ENCODE data around the gene RRAS.
"Not testable (repeated sequence)": the region's sequence is repeated elsewhere in the genome, so short reads cannot be mapped to it uniquely, and the experiment has no call there.

Gene RRAS

GRCh38 chr19:49632576-49632975 lies 7.4 kb downstream of the RRAS start:
- DNase-seq (ENCODE audit: low read depth in 2 of 2) = no peak

DNA sequence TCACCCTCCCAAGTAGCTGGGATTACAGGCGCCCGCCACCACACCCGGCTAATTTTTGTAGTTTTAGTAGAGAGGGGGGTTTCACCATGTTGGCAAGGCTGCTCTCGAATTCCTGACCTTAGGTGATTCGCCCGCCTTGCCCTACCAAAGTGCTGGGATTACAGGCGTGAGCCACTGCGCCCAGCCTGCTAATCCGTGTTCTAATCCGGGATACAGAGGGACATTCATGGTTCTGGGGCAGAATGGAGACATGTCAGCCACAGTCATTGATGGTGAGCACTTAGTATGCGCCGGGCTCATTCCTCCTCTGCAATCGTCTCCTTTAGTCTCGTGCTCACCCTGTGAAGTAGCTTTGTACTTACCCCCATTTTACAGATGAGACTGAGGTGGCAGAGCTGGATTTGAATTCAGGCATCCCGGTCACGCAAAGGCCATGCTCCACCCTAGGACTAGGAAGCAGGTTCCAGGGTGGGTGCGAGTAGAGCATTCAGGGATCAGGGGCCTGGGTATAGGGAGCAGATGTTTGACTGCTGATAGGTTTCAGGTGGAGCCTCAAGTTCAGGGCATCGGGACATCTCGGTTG lies 8.2 kb downstream of the RRAS start:
- no peak for DNase-seq (ENCODE audit: low read depth in 2 of 2)

- no peak for DNase-seq (ENCODE audit: low read depth in 2 of 2)
Measured at GRCh38 chr19:49631014-49631588, 8.8 kb downstream of the RRAS start.

DNA sequence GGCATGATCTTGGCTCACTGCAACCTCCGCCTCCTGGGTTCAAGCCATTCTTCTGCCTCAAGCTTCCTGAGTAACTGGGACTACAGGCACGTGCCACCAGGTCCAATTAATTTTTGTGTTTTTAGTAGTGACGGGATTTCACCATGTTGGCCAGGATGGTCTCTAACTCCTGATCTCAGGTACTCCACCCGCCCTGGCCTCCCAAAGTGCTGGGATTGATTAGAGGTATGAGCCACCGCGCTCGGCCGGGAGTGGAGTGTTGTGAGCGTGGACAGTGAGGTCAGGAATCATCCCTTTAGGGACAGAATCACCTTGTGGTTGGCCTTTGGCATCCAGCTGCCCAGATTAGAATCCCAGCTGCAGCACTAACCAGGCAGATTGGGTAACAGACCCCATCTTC lies 10.3 kb downstream of the RRAS start:
- DNase-seq (ENCODE audit: low read depth in 2 of 2) = no peak

DNA sequence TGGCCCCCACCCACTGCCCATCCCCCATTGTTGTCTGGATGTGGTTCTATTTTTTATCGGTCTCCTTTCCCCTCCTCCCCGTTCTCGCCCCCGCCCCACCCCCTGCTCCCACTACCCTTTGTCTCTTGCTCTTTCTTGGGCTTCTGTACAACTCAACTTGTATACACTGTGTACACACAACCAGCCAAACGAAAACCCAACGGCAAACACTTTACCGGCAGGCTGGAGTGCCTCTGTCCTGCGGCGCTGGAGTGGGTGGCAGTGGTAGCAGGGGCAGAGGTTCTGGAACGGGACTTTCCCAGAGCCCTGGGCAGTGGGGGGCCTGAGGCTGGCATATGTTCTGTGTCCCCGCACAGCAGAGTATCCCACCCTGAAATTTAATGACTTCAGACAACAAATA lies 13.7 kb downstream of the RRAS start:
- DNase-seq (ENCODE audit: low read depth in 2 of 2) = no peak

DNA sequence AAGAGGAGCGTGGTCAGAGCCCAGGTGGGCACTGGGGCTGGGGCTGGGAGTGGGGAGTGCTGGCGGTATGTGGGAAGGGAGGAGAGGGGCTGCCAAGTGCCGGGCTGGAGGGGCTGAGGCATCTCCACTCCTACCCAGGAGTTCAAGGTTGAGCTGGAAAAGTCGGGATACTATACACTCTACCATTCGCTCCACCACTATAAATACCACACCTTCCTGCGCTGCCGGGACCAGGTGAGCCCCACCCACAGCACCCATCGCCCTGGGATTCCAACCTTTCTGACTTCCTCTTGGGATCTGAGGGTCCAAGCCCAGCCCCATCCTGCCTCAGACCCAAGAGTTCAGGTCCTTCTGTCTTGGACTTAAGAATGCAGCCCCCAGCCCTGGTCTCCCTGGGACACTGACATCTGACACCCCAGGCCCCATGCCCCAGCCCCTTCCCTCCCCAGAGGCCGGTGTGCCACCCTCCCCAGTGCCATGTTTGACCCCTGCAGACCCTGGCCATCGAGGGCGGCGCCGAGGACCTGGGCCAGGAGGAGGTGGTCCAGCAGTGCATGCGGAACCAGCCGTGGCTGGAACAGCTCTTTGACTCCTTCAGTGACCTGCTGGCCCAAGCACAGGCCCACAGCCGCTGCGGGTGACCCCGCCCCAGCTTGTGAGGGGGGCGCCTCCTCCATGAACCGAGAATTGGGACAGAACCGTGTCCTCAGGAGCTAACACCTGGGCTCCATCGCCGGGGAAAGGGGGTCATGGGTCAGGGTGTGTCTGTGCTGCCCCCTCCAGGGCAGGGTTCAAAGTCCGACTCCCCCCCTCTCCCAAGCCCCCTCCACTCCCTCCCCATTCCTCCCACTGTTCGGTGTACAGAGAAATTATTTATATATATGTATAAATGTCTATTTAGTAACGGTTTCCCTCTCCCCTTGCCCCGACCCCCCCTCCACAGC lies 14.7 kb downstream of the RRAS start:
- no peak for DNase-seq (ENCODE audit: low read depth in 2 of 2)

- not testable (repeated sequence) for DNase-seq (ENCODE audit: low read depth in 2 of 2)
Measured at GRCh38 chr19:49617860-49618259, 22.1 kb downstream of the RRAS start.

- DNase-seq (ENCODE audit: low read depth in 2 of 2) = no peak
Measured at GRCh38 chr19:49616945-49617344, 23.0 kb downstream of the RRAS start.

DNA sequence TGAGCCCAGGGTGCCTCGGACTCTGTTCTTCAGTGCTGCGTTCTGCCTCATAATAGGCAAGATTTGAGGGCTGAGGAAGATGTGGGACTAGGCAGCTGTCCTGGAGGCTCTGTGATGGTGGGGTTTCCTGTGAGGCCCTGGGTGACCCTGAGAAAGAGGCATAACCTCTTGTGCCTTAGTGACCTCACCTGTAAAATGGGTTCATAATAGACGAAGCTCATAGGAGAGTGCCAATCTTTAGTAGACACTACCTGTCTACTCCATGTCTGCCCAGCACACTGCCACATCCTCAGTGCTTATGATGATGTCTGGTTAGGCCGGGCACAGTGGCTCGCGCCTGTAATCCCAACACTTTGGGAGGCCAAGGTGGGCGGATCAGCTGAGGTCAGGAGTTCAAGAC lies 23.4 kb downstream of the RRAS start:
- no peak for DNase-seq (ENCODE audit: low read depth in 2 of 2)

DNA sequence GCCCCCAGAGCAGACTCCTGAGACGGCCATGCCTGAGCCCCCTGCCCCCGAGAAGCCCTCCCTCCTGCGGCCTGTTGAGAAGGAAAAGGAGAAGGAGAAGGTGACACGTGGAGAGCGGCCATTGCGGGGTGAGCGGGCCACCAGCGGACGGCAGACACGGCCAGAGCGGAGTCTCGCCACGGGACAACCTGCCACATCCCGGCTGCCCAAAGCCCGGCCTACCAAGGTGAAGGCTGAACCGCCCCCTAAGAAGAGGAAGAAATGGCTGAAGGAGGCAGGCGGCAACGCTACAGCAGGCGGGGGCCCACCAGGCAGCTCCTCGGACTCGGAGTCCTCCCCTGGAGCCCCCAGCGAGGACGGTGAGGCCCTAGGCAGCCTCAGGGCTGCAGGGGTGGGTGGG lies 24.1 kb downstream of the RRAS start:
- DNase-seq (ENCODE audit: low read depth in 2 of 2) = no peak

DNA sequence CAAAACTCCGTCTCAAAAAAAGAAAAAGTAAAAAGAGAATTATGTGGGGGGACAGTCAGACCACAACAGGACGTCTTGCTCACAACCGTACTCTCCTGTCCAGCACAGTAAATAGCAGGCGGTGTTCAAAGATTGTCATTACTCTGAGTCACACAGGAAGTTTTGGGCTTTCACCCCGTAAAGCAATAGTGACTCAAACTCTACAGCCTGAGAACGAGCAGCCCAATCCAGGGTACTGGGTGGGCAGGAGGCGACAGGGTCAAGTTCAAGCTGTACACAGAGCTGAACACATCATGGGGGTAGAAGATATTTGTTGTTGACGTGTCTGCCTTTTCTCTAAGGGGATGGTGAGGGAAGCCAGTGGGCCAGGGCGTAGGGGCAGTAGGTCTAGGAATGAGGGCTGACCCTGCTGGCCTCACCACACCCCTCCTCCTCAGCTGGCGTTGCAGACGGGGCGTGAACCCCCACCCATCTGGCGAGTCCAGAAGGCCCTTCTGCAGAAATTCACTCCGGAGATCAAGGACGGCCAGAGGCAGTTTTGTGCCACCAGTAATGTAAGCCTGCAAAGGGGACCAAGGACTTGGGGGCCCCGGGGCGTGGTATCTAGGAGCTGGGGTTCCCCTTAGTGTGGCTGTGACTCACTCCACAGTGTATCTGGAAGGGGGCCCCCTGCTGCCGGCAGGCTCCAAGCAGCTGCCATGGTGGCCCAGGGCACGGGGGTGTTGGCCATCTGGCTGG lies 25.7 kb downstream of the RRAS start:
- DNase-seq (ENCODE audit: low read depth in 2 of 2) = peak; percentile 22 to 42

DNA sequence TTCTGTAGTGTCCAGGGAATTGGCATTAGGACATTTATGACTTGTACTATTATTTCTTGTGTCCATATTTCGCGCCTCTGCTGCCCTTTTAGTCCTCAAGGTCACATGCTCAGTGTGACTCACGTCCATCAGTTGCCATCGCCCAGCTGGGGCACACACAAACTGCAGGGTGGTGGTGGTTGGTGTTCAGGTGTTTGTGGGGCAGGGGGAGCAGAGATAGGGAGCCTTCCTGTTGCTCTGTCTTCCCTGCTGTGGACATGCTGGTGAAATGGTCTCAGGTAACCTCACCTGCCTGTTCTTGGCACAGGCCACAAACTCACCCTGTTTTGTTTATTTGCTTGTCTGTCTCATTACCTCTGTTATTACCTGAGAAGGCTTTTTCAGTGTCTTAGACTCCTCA lies 26.6 kb downstream of the RRAS start:
- DNase-seq (ENCODE audit: low read depth in 2 of 2) = no peak

DNA sequence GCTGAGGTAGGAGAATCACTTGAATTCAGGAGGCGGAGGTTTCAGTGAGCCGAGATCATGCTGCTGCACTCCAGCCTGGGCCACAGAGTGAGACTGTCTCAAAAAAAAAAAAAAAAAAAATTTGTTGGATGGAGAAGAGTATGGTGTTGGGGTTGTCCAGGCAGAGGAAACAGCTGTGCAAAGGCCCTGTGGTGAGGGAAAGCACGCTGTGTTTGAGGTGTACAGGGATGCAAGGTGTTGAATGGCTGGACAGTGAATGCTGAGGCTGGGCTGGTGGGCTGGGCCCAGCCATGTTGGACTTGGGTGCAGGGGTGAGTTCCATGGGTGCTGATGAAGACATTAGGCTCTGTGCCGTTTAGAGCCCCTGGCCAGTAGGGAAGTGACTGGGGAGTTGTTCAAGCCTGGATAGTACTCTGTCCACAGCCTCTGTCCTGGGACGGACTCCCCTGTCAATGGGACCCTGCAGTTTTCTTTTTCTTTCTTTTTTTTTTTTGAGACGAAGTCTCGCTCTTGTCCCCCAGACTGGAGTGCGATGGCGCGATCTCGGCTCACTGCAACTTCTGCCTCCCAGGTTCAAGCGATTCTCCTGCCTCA lies 30.3 kb downstream of the RRAS start:
- no peak for DNase-seq (ENCODE audit: low read depth in 2 of 2)

- DNase-seq (ENCODE audit: low read depth in 2 of 2) = no peak
Measured at GRCh38 chr19:49605605-49606004, 34.3 kb downstream of the RRAS start.

DNA sequence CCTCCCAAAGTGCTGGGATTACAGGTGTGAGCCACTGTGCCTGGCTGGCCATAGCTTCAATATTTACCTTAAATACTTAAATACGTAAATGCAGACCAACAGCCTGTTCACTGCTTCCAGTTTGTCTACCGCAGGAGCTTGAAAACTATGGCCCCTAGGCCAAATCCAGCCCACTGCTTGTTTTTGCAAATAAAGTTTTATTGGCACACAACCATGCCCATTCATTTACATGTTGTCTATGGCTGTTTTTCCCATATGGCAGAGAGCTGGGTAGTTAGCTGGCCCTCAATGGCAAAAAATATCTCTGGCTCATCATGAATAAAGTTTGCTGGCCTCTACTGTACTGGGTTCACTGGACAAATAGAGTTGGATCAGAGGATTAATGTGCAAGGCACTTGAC lies 37.1 kb downstream of the RRAS start:
- no peak for DNase-seq (ENCODE audit: low read depth in 2 of 2)

DNA sequence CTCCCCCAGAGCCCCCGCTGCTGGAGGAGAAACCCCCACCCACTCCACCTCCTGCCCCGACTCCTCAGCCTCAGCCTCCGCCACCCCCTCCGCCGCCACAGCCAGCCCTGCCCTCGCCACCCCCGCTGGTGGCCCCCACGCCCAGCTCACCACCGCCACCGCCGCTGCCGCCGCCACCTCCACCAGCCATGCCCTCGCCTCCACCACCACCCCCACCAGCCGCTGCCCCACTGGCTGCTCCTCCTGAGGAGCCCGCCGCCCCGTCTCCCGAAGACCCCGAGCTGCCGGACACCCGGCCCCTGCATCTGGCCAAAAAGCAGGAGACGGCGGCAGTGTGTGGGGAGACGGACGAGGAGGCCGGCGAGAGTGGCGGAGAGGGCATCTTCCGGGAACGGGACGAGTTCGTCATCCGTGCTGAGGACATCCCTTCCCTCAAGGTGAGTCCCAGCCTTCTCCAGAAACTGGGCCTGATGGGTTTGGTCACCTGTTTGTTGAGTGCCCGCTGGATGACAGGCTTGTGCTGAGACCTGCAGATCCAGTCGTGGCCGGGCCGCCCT lies 38.4 kb downstream of the RRAS start:
- no peak for DNase-seq (ENCODE audit: low read depth in 2 of 2)

GRCh38 chr19:49599378-49600295 lies 40.3 kb downstream of the RRAS start:
- DNase-seq (ENCODE audit: low read depth in 2 of 2) = no peak

- DNase-seq (ENCODE audit: low read depth in 2 of 2) = no peak
Measured at GRCh38 chr19:49597703-49597974, 42.3 kb downstream of the RRAS start.

GRCh38 chr19:49596954-49597702 lies 42.8 kb downstream of the RRAS start:
- DNase-seq (ENCODE audit: low read depth in 2 of 2) = no peak

DNA sequence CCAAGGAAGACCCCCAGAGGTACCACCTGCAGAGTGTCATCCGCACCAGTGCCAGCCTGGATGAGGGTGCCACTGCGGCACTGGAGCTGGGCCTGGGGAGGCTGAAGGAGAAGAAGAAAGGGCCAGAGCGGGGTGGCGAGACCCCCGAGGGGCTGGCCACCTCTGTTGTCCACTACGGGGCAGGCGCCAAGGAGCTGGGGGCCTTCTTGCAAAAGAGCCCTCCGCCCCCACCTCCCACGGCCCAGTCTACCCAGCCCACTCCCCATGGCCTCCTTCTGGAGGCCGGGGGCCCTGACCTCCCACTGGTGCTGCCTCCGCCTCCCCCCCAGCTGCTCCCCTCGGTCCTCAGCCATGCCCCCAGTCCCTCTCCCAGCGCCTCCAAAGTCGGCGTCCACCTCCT lies 43.5 kb downstream of the RRAS start:
- no peak for DNase-seq (ENCODE audit: low read depth in 2 of 2)
